NCI-H128 (cell line): Measurements from ENCODE around the gene EVI5L.
"Not testable (repeated sequence)": the region's sequence is repeated elsewhere in the genome, so short reads cannot be mapped to it uniquely, and the experiment has no call there.

ENCODE experiments used
- DNase-seq: peaks from one replicate; lab custom pipeline; 2025; ENCODE audit not compliant: unreplicated experiment; lab: John Stamatoyannopoulos, UW

EVI5L gene

GRCh38 chr19:7816040-7816439 is 14.0 kb upstream of the EVI5L start:
- not testable (repeated sequence) for DNase-seq

GRCh38 chr19:7817801-7818200 is 12.2 kb upstream of the EVI5L start:
- no peak for DNase-seq

DNA sequence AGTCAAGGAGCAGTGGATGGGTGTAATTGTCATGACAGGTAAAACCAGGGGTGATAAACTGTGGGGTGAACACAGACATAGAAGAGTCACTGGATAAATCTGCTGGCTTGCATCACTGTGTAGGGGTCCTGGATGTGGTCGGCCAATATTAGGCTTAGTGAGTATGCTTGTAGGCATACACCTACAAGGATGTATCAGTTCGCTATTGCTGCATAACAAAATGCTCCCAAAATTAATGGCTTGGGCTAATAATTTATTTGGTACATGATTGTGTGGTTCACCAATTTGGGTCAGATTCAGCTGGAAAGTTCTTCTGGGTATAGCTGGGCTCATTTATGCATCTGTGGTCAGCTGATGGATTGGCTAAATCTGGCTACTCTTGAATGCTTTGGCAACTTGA is 11.2 kb upstream of the EVI5L start:
- no peak for DNase-seq

DNA sequence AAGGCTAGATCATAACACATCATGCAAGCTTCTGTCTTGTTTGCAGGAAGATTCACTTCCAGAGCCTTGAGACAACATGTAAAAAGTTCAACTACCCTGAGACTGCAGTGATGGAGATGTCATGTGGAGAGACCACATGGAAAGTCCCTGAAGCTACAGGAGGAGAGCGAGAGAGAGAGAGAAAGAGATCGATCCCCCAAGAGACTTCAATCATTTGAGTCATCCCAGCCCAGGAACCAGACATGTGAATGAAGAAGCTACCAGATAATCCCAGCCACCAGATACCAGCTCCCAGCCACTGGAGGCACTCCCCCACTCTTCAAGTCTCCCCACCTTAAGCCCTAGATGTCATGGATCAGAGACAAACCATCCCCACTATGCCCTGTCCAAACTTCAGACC is 10.7 kb upstream of the EVI5L start:
- DNase-seq, result no peak

DNA sequence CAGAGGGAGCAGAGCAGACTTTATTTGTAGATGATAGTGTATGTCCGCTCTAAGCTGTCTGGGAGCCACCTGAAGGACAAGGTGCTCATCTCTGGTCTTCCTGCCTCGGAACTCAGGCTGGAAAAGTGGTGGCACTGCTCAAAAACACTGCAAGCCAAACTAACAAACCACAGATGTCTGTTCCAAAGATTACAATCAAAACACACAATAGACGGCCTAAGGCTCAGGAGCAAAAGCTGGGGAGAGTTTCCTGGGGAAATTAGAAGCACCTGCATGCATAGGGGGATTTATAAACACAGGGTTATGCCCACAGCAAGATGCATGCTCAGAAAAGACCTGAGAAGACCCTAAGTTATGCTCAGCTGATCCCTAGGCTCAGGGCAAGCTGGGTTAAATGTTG is 9.4 kb upstream of the EVI5L start:
- DNase-seq, result no peak

- DNase-seq, result no peak
Measured at GRCh38 chr19:7822910-7823515, 7.0 kb upstream of the EVI5L start.

DNA sequence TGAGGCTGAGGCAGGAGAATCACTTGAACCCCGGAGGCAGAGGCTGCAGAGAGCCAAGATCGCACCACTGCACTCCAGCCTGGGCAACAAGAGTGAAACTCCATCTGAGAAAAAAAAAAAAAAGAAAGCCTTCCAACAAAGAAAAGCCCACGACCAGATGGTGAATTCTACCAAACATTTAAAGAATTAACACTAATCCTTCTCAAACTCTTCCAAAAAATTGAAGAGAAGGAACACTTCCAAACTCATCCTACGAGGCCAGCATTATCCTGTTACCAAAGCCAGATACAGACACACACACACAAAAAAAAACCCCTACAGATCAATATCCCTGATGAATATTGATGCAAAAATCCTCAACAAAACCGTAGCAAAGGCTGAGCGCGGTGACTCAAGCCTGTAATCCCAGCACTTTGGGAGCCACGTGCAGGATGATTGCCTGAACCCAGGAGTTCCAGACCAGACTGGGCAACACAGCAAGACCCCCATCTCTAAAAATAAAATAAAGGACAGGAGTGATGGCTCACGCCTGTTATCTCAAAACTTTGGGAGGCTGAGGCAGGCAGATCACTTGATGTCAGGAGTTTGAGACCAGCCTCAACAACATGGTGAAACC is 6.2 kb upstream of the EVI5L start:
- DNase-seq, result no peak

DNA sequence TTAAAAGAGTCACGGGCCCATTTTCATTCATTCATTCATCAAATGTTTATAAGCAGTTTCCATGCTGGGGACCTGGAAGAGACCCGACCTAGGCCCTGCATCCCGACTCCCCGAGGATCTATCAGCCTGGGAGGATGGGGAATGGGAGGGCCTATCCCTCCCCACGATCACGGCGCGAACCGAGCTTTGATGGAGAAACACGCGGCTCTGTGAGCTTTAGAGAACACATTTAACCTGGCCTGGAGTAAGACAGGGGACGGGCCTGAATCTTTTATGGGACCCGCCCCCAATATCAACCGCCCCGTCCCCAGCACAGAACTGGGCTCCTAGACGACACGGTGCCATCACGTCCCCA is 875 bp upstream of the EVI5L start:
- DNase-seq, result no peak

GRCh38 chr19:7830272-7830771 is 304 bp downstream of the EVI5L start:
- DNase-seq, result no peak

- DNase-seq, result no peak
Measured at GRCh38 chr19:7830823-7831222, 805 bp downstream of the EVI5L start.

DNA sequence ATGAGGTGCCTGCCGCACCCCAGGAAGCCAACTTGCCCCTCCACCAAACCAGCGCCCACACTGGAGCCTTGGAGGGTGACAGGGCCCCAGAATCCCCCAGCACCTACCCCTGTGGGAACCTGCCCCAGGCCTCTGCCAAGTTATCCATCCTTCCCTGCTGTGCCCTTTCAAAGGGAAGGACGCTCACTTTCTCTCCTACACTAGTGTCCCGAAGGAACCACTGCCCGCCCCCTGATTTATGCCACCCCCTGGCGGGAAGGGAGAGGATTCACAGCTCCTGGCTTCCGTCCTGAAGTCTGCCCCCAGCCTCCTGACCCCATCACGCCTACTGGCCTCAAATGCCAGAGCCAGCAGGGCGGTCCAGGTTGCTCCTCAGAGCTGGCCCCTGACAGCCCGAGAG is 1.4 kb downstream of the EVI5L start:
- no peak for DNase-seq

GRCh38 chr19:7832009-7832408 is 2.0 kb downstream of the EVI5L start:
- DNase-seq, result no peak

DNA sequence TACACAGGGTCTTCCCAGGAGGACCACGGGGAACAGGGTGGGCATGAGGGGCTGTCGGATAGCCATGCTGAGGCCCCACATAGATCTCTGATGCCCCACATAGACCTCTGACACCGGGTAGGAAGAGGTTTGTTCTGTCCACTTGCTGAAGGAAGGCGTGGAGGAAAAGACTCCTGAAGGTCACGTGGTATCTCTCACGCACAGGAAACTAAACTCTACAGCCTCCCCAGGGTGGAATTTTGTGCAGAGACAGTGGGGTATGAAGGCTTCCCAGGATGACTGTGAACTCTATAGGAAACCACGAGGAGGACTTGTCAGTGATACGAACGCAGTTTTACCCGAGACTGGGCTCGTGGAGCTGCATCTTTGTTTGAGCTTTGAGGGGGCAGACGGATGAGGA is 2.8 kb downstream of the EVI5L start:
- DNase-seq, result no peak

DNA sequence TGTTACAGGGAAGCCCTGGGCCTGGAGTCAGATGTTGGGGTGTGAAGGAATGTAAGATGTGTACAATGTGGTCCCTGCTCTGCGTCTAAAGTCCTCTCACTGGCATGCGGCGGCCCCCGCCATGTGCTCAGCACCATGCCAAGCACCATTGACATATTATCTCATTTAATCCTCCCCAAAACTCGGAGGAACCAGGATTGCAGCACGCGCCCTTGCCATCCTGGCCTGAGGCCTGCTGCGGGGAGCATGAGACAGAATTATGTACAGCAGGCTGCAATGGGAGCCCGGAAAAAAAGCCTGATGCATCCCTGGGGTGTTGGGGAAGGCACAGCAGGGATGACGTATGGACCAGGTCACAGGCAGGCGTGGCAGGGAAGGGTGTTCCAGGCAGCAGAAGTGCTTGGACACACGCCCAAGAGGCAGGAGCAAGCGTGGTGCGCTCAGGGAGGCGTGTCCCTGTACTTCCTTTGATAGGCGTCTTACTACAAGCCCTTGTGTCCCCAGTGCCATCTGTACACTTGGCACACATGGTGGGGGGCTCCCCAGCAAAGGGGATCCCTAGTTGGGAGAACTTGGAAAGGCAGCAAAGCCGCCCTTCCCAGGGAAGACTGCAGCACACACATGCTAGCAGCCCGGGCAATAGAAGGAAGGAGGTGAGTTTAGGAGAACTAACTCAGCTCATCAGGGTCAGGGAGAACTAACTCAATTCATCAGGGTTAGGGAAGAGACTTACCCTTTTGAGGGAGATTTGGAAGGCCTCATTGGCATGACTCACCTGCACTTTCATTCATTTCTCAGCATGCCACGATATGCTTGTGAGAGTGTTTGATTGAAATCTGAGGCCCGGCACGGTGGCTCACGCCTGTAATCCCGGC is 3.4 kb downstream of the EVI5L start:
- no peak for DNase-seq

GRCh38 chr19:7839476-7839875 is 9.5 kb downstream of the EVI5L start:
- no peak for DNase-seq

DNA sequence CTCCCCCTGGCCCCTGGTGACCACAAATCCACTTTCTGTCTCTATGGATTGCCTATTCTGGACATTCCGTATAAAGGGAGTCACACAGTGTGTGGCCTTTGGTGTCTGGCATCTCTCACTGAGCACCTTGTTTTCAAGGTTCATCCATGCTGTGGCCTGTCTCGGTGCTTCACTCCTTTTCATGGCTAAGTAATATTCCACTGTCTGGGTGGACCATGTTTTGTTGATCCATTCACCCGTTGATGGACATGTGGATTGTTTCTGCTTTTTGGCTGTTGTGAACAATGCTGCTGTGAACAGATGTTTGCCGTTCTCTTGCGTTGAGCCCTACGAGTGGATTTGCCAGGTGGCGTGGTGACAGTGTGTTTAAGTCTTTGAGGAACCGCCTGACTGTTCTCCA is 10.6 kb downstream of the EVI5L start:
- DNase-seq, result no peak

DNA sequence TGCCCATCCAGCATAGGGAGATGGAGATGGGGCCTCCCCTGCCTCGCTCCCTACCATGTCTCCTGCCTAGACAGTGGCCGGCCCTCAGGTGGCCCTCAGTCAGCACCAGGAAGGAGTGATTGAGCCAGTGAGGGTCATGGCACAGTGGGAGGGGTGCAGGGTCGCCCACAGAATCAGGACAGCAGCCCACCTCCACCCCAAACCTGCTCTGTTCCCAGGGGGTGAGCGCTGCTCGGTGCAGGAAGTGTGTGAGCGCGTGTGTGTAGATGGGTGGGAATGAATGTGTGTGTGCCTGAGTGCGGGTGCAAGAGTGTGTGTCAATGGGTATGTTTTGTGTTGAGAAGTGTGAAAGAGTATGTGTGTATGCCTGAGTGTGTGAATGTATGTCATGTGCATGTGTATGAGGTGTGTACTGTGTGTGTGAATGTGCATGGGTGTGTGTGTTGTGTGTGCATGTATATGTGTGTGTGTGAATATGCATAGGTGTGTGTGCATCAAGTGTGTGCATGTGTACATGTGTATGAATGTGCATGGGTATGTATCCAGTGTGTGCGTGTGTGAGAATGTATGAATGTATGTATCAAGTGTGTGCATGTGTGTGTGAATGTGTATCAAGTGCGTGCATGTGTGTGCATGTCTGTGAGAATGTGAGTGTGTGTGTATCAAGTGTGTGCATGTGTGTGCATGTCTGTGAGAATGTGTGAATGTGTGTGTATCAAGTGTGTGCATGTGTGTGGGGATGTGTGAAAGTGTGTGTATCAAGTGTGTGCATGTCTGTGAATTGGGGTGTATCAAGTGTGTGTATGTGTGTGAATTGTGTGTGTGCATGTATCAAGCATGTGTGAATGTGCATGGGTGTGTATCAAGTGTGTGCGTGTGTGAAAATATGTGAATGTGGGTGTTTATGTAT is 12.0 kb downstream of the EVI5L start:
- no peak for DNase-seq

- no peak for DNase-seq
Measured at GRCh38 chr19:7842661-7843294, 12.8 kb downstream of the EVI5L start.

DNA sequence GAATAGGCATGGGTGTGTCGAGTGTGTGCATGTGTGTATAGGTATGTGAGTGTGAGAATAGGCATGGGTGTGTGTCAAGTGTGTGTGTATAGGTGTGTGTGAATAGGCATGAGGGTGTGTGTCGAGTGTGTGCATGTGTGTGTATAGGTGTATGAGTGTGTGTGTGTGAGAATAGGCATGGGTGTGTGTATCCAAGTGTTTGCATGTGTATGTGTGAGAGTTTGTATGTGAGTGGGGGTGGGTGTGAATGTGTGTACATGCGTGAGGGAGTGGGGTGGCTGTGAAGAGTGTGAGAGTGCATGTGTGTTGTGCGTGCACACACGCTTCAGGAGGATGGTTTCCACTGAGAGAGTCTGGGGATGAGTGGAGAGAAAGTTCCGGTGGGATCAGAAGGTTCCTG is 13.5 kb downstream of the EVI5L start:
- DNase-seq, result no peak

GRCh38 chr19:7844405-7844804 is 14.4 kb downstream of the EVI5L start:
- no peak for DNase-seq

DNA sequence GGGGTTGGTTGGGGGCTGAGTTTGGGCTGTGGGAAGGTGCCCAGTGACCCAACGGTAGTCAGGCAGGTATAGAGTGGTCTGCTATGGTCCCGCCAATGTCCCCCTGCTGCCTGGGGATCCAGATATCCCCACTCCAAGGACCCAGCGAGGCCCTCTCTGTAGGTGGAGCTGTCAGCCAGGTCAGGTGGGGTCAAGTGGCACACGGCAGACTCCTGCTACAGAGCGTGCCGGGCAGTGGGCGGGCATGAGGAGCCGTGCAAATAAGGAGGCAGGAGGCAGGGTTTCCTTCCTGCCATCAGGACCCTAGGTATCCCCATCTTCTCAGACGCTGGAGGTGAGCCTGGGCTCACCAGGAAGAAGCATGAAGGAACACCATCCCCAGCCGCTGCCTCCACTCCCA is 14.9 kb downstream of the EVI5L start:
- no peak for DNase-seq
